Ishikawa (cell line): Measurements from ENCODE around the gene MNX1.

Experiments
- CEBPB ChIP-seq: IDR thresholded peaks from 2 replicates; pipeline ENCODE4 v1.6.1; 2012
- CREB1 ChIP-seq: IDR thresholded peaks from 2 replicates; pipeline ENCODE4 v1.6.1; 2012; ENCODE audit warnings: low read depth
- EGR1 ChIP-seq: IDR thresholded peaks from 2 replicates; pipeline ENCODE4 v1.6.1; 2012
- EP300 ChIP-seq: IDR thresholded peaks from 2 replicates; pipeline ENCODE4 v1.6.1; 2012; ENCODE audit warnings: borderline replicate concordance
- FOXM1 ChIP-seq: IDR thresholded peaks from 2 replicates; pipeline ENCODE4 v1.6.1; 2012; ENCODE audit warnings: low read depth, borderline replicate concordance
- RAD21 ChIP-seq: IDR thresholded peaks from 2 replicates; pipeline ENCODE4 v1.6.1; 2012; ENCODE audit warnings: low read depth
- TAF1 ChIP-seq: IDR thresholded peaks from 2 replicates; pipeline ENCODE4 v1.6.1; 2012; ENCODE audit warnings: low read depth, mild to moderate bottlenecking
- TCF12 ChIP-seq: IDR thresholded peaks from 2 replicates; pipeline ENCODE4 v1.6.1; 2012; ENCODE audit warnings: low read depth
- TEAD4 ChIP-seq: IDR thresholded peaks from 2 replicates; pipeline ENCODE4 v1.6.1; 2012
- YY1 ChIP-seq: IDR thresholded peaks from 2 replicates; pipeline ENCODE4 v1.6.1; 2012; ENCODE audit warnings: low read depth
- ZBTB7A ChIP-seq: IDR thresholded peaks from 2 replicates; pipeline ENCODE4 v1.6.1; 2012; ENCODE audit warnings: low read depth
- TF ChIP-seq, protein P1 (sequence below): IDR thresholded peaks from 2 replicates; pipeline ENCODE4 v1.6.1; 2012; ENCODE audit warnings: low read depth, mild to moderate bottlenecking
- TF ChIP-seq, protein P2 (sequence below): IDR thresholded peaks from 2 replicates; pipeline ENCODE4 v1.6.1; 2012

DNA sequence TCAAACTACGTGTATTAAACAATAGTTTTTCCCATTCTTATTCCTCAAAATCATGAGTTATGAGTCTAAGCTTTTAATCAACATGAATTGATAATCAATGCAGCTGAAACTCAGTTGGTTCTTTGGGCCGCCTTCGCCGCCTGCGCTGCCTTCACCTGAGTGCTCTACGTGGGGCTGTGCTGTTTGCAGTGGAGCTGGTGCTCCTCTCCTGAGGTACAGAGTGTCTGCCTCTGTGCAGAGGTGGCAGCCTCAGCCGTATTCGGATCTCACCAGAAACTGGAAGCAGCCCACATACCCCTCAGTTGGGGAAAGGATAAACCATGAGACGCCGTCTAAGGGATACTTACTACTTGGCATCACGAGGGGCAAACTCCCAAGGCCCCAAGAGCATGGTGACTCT is 45.5 kb downstream of the MNX1 start:
- TF ChIP-seq TCF12 (no peak), RAD21 (no peak), CEBPB (no peak), FOXM1 (no peak), CREB1 (no peak), TEAD4 (no peak), EP300 (no peak), TAF1 (no peak), EGR1 (no peak), ZBTB7A (no peak), YY1 (no peak)
- TF ChIP-seq, protein P1, sequence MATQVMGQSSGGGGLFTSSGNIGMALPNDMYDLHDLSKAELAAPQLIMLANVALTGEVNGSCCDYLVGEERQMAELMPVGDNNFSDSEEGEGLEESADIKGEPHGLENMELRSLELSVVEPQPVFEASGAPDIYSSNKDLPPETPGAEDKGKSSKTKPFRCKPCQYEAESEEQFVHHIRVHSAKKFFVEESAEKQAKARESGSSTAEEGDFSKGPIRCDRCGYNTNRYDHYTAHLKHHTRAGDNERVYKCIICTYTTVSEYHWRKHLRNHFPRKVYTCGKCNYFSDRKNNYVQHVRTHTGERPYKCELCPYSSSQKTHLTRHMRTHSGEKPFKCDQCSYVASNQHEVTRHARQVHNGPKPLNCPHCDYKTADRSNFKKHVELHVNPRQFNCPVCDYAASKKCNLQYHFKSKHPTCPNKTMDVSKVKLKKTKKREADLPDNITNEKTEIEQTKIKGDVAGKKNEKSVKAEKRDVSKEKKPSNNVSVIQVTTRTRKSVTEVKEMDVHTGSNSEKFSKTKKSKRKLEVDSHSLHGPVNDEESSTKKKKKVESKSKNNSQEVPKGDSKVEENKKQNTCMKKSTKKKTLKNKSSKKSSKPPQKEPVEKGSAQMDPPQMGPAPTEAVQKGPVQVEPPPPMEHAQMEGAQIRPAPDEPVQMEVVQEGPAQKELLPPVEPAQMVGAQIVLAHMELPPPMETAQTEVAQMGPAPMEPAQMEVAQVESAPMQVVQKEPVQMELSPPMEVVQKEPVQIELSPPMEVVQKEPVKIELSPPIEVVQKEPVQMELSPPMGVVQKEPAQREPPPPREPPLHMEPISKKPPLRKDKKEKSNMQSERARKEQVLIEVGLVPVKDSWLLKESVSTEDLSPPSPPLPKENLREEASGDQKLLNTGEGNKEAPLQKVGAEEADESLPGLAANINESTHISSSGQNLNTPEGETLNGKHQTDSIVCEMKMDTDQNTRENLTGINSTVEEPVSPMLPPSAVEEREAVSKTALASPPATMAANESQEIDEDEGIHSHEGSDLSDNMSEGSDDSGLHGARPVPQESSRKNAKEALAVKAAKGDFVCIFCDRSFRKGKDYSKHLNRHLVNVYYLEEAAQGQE: no peak
- TF ChIP-seq, protein P2, sequence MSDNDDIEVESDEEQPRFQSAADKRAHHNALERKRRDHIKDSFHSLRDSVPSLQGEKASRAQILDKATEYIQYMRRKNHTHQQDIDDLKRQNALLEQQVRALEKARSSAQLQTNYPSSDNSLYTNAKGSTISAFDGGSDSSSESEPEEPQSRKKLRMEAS: no peak
